Progenitor cell of endocrine pancreas (in vitro differentiated cells): ENCODE data around the gene FBP1. TPM values are rescaled to one million over a fixed set of nuclear protein-coding genes. Genes with fewer than 3 reads are reported as not detected.

Source experiments
- DNase-seq: peaks from one replicate; pipeline ENCODE4 v3.0.0; 2021; ENCODE audit warnings: low spot score; ENCODE audit not compliant: unreplicated experiment
- H3K27ac Mint-ChIP-seq: 2 replicates; pipeline ENCODE4 v1.8.0; 2021; ENCODE audit warnings: mild to moderate bottlenecking, moderate library complexity, mixed read lengths
- H3K27me3 Mint-ChIP-seq: 2 replicates; pipeline ENCODE4 v1.8.0; 2021; ENCODE audit warnings: mixed read lengths
- H3K36me3 Mint-ChIP-seq: 2 replicates; pipeline ENCODE4 v1.8.0; 2022; ENCODE audit warnings: mixed read lengths; ENCODE audit not compliant: insufficient read depth
- H3K4me1 Mint-ChIP-seq: 2 replicates; pipeline ENCODE4 v1.8.0; 2021; ENCODE audit warnings: low read depth, mixed read lengths
- H3K4me3 Mint-ChIP-seq: 2 replicates; pipeline ENCODE4 v1.8.0; 2021; ENCODE audit warnings: low read depth, mild to moderate bottlenecking, moderate library complexity, mixed read lengths
- H3K9me3 Mint-ChIP-seq: 2 replicates; pipeline ENCODE4 v1.8.0; 2021; ENCODE audit warnings: low read depth, mixed read lengths
- CTCF ChIP-seq: fragments of 200-600 bp; sonication (generic); IDR thresholded peaks from one replicate; pipeline ENCODE4 v1.5.0; 2021; ENCODE audit warnings: antibody characterized with exemption, mild to moderate bottlenecking; ENCODE audit not compliant: unreplicated experiment
- total RNA-seq: library from RNA; stranded (reverse); gene quantifications from 2 replicates; pipeline ENCODE4 v1.2.1, GENCODE V29; 2021

The FBP1 gene
- total RNA-seq, 1 donor from 2014 or later, result 4.6 TPM

GRCh38 chr9:94577571-94577970 is 61.7 kb downstream of the FBP1 start:
- no peaks in the 10 kb centered on the region for H3K9me3 Mint-ChIP-seq
- H3K27ac Mint-ChIP-seq, result no peak overlapping the region
- no peaks in the 10 kb centered on the region for H3K4me1 Mint-ChIP-seq
- H3K36me3 Mint-ChIP-seq, result no peaks in the 10 kb centered on the region
- TF ChIP-seq CTCF, result no peak
- DNase-seq, result no peak
- no peak overlapping the region for H3K4me3 Mint-ChIP-seq
- no peaks in the 10 kb centered on the region for H3K27me3 Mint-ChIP-seq

- no peak overlapping the region for H3K27ac Mint-ChIP-seq
- H3K27me3 Mint-ChIP-seq, result peaks cover 5% of the 10 kb centered on the region
- DNase-seq, result no peak
- no peaks in the 10 kb centered on the region for H3K36me3 Mint-ChIP-seq
- no peak for TF ChIP-seq CTCF
- H3K4me3 Mint-ChIP-seq, result no peak overlapping the region
- no peaks in the 10 kb centered on the region for H3K9me3 Mint-ChIP-seq
- H3K4me1 Mint-ChIP-seq, result no peaks in the 10 kb centered on the region
Observed at GRCh38 chr9:94577036-94577435, 62.3 kb downstream of the FBP1 start.

GRCh38 chr9:94576131-94576530 is 63.2 kb downstream of the FBP1 start:
- no peak for TF ChIP-seq CTCF
- no peaks in the 10 kb centered on the region for H3K4me1 Mint-ChIP-seq
- no peak for DNase-seq
- H3K27me3 Mint-ChIP-seq, result peaks cover 10% of the 10 kb centered on the region
- H3K36me3 Mint-ChIP-seq, result no peaks in the 10 kb centered on the region
- H3K27ac Mint-ChIP-seq, result no peak overlapping the region
- no peak overlapping the region for H3K4me3 Mint-ChIP-seq
- no peaks in the 10 kb centered on the region for H3K9me3 Mint-ChIP-seq

GRCh38 chr9:94568972-94569712 is 70.2 kb downstream of the FBP1 start:
- no peak for TF ChIP-seq CTCF
- H3K4me3 Mint-ChIP-seq, result no peak overlapping the region
- DNase-seq, result no peak
- peaks cover 2% of the 10 kb centered on the region for H3K9me3 Mint-ChIP-seq
- no peaks in the 10 kb centered on the region for H3K4me1 Mint-ChIP-seq
- no peak overlapping the region for H3K27ac Mint-ChIP-seq
- H3K27me3 Mint-ChIP-seq, result peaks cover 10% of the 10 kb centered on the region
- peaks cover 8% of the 10 kb centered on the region for H3K36me3 Mint-ChIP-seq

- H3K4me3 Mint-ChIP-seq, result no peak overlapping the region
- H3K9me3 Mint-ChIP-seq, result peaks cover 5% of the 10 kb centered on the region
Observed at GRCh38 chr9:94568250-94568889, 70.9 kb downstream of the FBP1 start.

More at GRCh38 chr9:94568250-94568889, 70.9 kb downstream of the FBP1 start:
- H3K4me1 Mint-ChIP-seq, result no peaks in the 10 kb centered on the region
- H3K27ac Mint-ChIP-seq, result no peak overlapping the region
- no peak for TF ChIP-seq CTCF
- H3K36me3 Mint-ChIP-seq, result peaks cover 13% of the 10 kb centered on the region
- DNase-seq, result no peak
- peaks cover 10% of the 10 kb centered on the region for H3K27me3 Mint-ChIP-seq
